GM19035 (cell line): ENCODE results near the gene TARS2.
A peak's percentile ranks its signal among the peaks of the same experiment; 100 is the strongest.

Source experiments
- ATAC-seq: cut with Tn5 transposase; IDR thresholded peaks from one replicate; pipeline ENCODE4 v1.9.1; 2021; ENCODE audit not compliant: unreplicated experiment

Gene TARS2

GRCh38 chr1:150507912-150508864 lies 21.0 kb downstream of the TARS2 start, which contains the start of gene ECM1:
ECM1 (plus strand) TSS chr1:150508109; CDS start chr1:150508210, 101 bp downstream.
- no peak for ATAC-seq

GRCh38 chr1:150508982-150509381 lies 21.8 kb downstream of the TARS2 start:
- ATAC-seq, result no peak

GRCh38 chr1:150511551-150511950 lies 24.3 kb downstream of the TARS2 start:
- no peak for ATAC-seq

- no peak for ATAC-seq
These were observed 24.9 kb downstream of the TARS2 start for GRCh38 chr1:150511985-150512660.

GRCh38 chr1:150512846-150513245 lies 25.6 kb downstream of the TARS2 start:
- no peak for ATAC-seq

DNA sequence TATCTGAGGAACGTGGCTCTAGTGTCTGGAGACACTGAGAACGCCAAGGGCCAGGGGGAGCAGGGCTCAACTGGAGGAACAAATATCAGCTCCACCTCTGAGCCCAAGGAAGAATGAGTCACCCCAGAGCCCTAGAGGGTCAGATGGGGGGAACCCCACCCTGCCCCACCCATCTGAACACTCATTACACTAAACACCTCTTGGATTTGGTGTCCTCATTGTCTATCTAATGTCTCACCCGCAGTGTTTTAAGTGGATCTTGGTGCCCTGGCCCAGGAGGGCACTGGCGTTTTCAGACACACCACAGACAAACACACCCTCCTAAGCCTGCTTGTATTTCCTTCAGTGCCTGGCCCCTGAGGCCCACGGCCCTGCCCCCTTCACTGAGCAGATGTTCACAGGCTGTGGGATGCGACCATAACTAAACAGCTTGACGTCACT lies 26.2 kb downstream of the TARS2 start:
- ATAC-seq, result no peak

GRCh38 chr1:150514260-150514659 lies 27.0 kb downstream of the TARS2 start:
- ATAC-seq, result no peak

- ATAC-seq, result no peak
These were observed 27.7 kb downstream of the TARS2 start for GRCh38 chr1:150514913-150515327.

DNA sequence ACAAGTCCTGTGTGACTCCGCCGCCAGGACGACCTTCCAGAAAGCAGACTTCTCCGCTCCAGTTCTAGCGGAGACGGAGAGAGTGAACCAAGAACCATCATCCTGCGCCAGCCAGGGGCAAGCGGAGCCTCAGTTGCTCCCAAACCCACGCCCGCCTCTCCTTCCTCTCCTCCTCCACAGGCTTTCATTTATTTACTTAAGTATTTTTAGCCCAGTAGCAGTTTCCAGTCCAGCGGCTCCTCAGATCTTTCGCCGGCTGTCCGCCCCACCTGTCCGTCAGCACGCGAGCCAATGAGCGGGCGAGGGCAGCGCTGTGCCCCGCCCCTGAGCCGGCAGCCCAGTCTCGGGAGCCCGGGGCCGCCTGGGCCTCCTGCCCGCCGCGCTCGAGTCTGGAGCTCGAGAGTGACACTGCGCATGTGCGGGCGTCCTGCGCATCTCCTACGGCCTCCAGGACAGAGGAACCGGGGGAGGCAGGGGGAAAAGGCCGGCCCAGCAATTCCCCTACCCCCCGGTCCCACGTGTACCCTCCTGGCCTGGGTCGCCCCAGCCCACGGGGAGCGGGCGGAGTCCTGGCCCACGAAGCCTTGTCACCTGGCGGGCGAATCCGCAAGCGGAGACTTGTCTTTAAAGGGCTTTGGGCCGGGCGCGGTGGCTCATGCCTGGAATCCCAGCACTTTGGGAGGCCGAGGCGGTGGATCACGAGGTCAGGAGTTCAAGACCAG lies 28.3 kb downstream of the TARS2 start, which contains the start of gene FALEC:
Gene FALEC (plus strand): TSS at position 425 of the 722 bp plus-strand sequence.
- ATAC-seq, result peak; percentile 96

DNA sequence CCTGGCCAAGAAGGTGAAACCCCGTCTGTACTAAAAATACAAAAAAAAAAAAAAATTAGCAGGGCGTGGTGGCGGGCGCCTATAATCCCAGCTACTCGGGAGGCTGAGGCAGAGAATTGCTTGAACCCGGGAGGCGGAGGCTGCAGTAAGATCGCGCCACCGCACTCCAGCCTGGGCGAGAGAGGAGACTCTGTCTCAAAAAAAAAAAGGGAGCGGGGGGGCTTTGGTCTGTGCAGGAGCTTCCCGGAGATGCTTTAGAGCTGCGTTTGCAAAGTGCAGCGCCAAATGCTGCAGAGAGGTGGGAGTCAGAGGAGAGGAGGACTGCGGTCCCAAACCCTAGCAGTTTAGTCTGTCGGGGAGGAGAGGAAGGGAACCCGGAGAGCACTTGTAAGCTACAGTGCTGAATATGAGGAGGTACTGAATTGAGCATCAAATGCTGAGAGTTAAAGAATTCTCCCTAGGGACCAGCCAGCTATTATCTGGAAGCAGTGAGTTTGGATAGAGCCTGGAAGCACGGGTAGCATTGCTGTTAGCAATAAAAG lies 28.9 kb downstream of the TARS2 start:
- ATAC-seq, result no peak

DNA sequence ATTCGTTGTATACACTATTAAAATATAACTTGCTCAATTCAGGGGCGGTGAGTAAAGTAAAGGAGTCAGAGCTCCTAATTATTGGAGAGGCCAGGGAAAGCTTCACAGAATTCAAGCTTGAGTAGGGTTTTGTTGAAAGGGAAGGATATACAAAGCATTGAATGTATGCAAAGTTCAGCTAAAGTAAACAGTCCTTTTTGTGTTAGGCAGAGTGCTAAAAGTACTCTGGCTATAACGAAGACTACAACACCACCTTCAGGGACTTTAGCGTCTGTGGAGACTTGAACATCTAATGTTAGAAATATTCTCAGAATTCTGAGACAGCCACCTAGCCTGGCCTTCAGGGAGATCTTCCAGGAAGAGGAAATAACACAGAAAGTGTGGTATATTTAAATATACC lies 29.4 kb downstream of the TARS2 start:
- ATAC-seq, result no peak

DNA sequence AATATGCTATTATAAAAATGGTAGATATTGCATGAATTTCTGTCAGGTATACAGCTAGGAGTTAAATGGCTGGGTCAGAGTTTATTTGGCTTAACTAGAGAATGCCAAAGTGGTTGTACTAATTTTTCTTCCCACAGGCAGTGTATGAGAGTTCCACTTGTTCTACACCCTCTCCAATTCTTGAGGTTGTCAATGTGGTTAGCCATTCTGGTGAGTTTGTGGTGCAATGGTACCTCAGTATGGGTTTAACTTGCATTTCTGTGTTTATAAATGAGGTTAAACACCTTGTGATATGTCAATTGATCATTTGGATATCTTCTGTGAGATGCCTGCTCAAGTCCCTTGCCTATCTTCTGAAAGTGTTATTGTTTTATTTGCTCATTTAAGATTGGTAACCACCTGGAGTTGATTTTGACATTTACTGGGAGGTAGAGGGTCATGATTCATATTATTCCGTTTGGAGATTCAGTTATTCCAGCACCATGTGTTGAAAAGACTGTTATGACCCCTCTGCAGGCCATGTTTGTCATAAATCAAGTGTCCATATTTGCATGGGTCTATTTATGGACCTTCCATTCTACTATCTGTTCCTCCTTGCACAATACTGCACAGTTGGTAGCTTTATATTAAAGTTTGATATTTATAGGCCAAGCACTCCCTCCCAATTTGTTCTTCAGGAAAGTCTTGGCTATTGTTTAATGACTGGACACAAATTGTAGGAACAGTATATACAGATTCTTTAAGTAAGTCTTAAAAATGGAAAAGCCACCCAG lies 34.2 kb downstream of the TARS2 start:
- ATAC-seq, result no peak

DNA sequence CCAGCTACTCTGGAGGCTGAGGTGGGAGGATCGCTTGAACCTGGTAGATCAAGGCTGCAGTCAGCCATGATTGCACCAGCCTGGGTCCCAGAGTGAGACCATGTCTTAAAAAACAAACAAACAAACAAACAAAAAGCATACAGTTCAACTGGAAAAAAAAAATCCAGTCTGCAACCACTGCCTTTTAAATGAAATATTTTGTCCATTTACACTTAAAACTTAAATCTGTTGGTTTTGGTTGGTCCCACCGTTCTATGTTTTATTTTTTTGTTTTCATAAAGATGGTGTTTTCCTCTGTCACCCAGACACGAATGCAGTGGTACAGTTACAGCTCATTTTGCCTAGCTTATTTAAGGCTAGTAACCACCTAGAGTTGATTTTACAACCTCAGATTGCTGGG lies 38.1 kb downstream of the TARS2 start:
- no peak for ATAC-seq

DNA sequence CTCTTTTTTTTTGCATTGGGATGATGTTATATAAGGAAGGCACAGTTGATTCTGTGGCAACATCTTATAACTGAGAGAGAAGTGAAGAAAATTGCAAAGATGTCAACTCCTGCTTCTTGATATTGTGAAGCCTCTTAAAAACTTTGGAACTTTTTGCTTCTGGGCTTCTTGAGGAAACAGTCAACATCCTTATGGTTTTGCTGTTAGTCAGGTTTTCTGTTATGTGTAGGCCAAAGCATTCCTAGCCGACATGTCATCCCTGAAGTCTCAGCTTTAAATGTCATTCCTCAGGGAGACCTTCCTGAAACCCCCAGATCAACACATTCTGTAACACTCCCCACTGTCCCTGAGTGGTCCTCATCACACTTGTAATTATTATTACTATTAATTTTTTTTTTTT lies 41.0 kb downstream of the TARS2 start:
- ATAC-seq, result no peak

GRCh38 chr1:150529017-150529416 lies 41.8 kb downstream of the TARS2 start:
- no peak for ATAC-seq

- no peak for ATAC-seq
These were observed 43.4 kb downstream of the TARS2 start for GRCh38 chr1:150530491-150531159.

GRCh38 chr1:150532860-150533259 lies 45.6 kb downstream of the TARS2 start:
- no peak for ATAC-seq

- ATAC-seq, result no peak
These were observed 46.8 kb downstream of the TARS2 start for GRCh38 chr1:150534002-150534401.

- no peak for ATAC-seq
These were observed 48.5 kb downstream of the TARS2 start for GRCh38 chr1:150535511-150536287.
